Upper lobe of left lung (tissue), 6 donors: Measurements from ENCODE around the gene LRRN2. TPM values are rescaled to one million over a fixed set of nuclear protein-coding genes. Genes with fewer than 3 reads are reported as not detected.

ENCODE experiments used
- ATAC-seq, 2 donors: fragments of 200-7000 bp; cut with Tn5 transposase; one replicate each; pipeline ENCODE4 v1.9.1; 2022; ENCODE audit warnings: mild to moderate bottlenecking in 2 of 2, moderate library complexity in 2 of 2; ENCODE audit not compliant: low FRiP score in 2 of 2
- DNase-seq, 2 donors: peaks; one replicate each; pipeline ENCODE4 v3.0.0-alpha.2; 2019 to 2020
- H3K27ac ChIP-seq, 4 donors: fragments of 200-600 bp; sonication (generic); one replicate each; pipeline ENCODE4 v1.5.1; 2016 to 2019
- H3K27me3 ChIP-seq, 4 donors: fragments of 200-600 bp; sonication (generic); one replicate each; pipeline ENCODE4 v1.5.1; 2017 to 2019
- H3K36me3 ChIP-seq, 4 donors: fragments of 200-600 bp; sonication (generic); one replicate each; pipeline ENCODE4 v1.5.1; 2016 to 2019
- H3K4me1 ChIP-seq, 4 donors: fragments of 200-600 bp; sonication (generic); one replicate each; pipeline ENCODE4 v1.5.1; 2018 to 2019
- H3K4me3 ChIP-seq, 4 donors: fragments of 200-600 bp; sonication (generic); one replicate each; pipeline ENCODE4 v1.5.1; 2017 to 2019; ENCODE audit warnings: mild to moderate bottlenecking in 2 of 4, moderate library complexity in 1 of 4
- H3K9me3 ChIP-seq, 4 donors: fragments of 200-600 bp; sonication (generic); one replicate each; pipeline ENCODE4 v1.5.1; 2018 to 2019
- EP300 ChIP-seq, 4 donors: sonication (generic); formaldehyde crosslinking; IDR thresholded peaks; one replicate each; pipeline ENCODE4 v1.5.1; 2017; ENCODE audit warnings: antibody characterized with exemption in 4 of 4, control low read depth in 2 of 4
- POLR2A ChIP-seq, 4 donors: fragments of 450-650 bp; IDR thresholded peaks; one replicate each; pipeline ENCODE4 v1.5.1; 2016 to 2017; ENCODE audit warnings: antibody characterized with exemption in 4 of 4, mild to moderate bottlenecking in 2 of 4
- POLR2AphosphoS5 ChIP-seq, 2 donors: sonication (generic); formaldehyde crosslinking; IDR thresholded peaks; one replicate each; pipeline ENCODE4 v1.5.1; 2017; ENCODE audit warnings: antibody characterized with exemption in 2 of 2
- WGBS, 2 donors: methylation state at CpG; one replicate each; pipeline ENCODE4 v1.1.5; 2017 to 2018; 5-methylcytosine and 5-hydroxymethylcytosine counted together
- total RNA-seq, 6 donors: library from RNA; depleted of rRNA in 4 of 6; stranded (reverse); fragments of >200 nt in 4 of 6; gene quantifications; one replicate each; pipeline versions ENCODE4 v1.1.0 to v1.2.1, GENCODE V29; 2016 to 2021
- TF ChIP-seq, protein P1 (sequence below), 6 experiments: fragments of 450-650 bp in 4 of 6; fragments of 200-600 bp in 2 of 6; sonication (generic) in 2 of 6; IDR thresholded peaks; one replicate each; pipeline ENCODE4 v1.5.1; 2016 to 2019; ENCODE audit warnings: antibody characterized with exemption in 6 of 6
- donor health status: DM: no; HTN: no; CAD: no; lungs with moderate emphysema.
- donor health status: DM: no; HTN: yes; CAD: no; lungs with severe emphysema.

LRRN2 gene
- total RNA-seq, 6 donors from 2014 or later: 0.61 to 4.2 (median 2.6) TPM; not detected in 1

DNA sequence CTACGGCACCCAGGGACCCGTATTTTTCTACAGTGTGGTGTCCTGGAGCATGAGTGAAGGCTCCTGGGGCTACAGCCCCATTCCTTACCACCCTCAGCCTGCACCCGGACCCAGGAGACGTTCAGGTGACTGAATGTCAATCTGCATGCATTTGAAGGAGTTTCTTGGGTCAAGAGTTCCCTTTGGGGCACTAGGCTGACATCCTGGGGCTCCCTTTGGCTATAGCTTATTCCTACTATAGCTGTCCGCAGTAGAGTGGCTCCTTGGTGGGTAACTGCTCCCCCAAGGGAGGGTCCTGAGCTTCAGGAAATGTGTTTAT lies 19.9 kb upstream of the LRRN2 start:
- H3K4me1 ChIP-seq: no peaks in the 10 kb centered on the region
- TF ChIP-seq POLR2A (IDR thresholded peaks at IDR 0.05) (no peak), EP300 (IDR thresholded peaks at IDR 0.05) (no peak), POLR2AphosphoS5 (IDR thresholded peaks at IDR 0.05) (no peak)
- TF ChIP-seq, protein P1, sequence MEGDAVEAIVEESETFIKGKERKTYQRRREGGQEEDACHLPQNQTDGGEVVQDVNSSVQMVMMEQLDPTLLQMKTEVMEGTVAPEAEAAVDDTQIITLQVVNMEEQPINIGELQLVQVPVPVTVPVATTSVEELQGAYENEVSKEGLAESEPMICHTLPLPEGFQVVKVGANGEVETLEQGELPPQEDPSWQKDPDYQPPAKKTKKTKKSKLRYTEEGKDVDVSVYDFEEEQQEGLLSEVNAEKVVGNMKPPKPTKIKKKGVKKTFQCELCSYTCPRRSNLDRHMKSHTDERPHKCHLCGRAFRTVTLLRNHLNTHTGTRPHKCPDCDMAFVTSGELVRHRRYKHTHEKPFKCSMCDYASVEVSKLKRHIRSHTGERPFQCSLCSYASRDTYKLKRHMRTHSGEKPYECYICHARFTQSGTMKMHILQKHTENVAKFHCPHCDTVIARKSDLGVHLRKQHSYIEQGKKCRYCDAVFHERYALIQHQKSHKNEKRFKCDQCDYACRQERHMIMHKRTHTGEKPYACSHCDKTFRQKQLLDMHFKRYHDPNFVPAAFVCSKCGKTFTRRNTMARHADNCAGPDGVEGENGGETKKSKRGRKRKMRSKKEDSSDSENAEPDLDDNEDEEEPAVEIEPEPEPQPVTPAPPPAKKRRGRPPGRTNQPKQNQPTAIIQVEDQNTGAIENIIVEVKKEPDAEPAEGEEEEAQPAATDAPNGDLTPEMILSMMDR (IDR thresholded peaks at IDR 0.05): no peak
- ATAC-seq (no peak), DNase-seq (no peak)
- H3K27me3 ChIP-seq: no peaks in the 10 kb centered on the region
- WGBS, 2 donors: 78 to 85% methylated on average over 5 of the region's 5 CpGs
- no peaks in the 10 kb centered on the region for H3K36me3 ChIP-seq
- no peaks in the 10 kb centered on the region for H3K9me3 ChIP-seq
- no peak overlapping the region for H3K4me3 ChIP-seq
- H3K27ac ChIP-seq: no peak overlapping the region

DNA sequence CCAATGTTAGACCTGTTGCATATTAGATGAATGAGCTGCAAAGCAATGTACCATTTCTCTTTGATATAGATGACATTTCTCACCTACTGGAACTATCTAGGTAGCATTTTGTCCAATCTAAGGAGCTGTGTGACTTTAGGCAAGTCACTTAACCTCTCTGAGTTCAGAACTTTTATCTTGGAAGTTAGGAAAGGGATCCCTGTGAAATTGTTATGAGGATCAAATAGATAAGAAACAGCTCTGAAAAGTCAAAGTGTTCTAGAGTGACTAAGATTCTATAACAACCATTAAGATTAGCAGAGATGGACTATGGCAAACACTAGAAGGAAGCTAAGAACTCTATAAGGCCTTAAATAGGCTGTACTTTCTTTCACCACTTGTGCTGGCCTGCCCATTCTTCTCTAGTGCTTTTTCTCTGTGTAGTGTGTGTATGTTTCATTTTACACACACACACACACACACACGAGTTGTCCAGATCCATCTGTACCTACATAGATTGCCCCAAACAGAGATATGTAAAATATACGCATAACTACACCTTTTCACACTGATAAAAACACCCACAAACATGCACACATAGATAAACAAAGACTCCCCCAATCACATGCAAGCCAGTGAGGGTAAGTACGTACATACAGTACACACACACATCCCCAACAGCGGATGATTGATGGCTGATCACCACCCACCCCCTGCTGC lies 19.4 kb upstream of the LRRN2 start:
- no peak for TF ChIP-seq POLR2AphosphoS5 (IDR thresholded peaks at IDR 0.05)
- H3K9me3 ChIP-seq: no peaks in the 10 kb centered on the region
- H3K27me3 ChIP-seq: no peaks in the 10 kb centered on the region
- WGBS, 2 donors: 90 to 93% methylated on average over 4 of the region's 4 CpGs
- H3K27ac ChIP-seq: no peak overlapping the region
- H3K36me3 ChIP-seq: no peaks in the 10 kb centered on the region
- H3K4me3 ChIP-seq: no peak overlapping the region
- H3K4me1 ChIP-seq: no peaks in the 10 kb centered on the region
- DNase-seq (no peak), ATAC-seq (no peak)

DNA sequence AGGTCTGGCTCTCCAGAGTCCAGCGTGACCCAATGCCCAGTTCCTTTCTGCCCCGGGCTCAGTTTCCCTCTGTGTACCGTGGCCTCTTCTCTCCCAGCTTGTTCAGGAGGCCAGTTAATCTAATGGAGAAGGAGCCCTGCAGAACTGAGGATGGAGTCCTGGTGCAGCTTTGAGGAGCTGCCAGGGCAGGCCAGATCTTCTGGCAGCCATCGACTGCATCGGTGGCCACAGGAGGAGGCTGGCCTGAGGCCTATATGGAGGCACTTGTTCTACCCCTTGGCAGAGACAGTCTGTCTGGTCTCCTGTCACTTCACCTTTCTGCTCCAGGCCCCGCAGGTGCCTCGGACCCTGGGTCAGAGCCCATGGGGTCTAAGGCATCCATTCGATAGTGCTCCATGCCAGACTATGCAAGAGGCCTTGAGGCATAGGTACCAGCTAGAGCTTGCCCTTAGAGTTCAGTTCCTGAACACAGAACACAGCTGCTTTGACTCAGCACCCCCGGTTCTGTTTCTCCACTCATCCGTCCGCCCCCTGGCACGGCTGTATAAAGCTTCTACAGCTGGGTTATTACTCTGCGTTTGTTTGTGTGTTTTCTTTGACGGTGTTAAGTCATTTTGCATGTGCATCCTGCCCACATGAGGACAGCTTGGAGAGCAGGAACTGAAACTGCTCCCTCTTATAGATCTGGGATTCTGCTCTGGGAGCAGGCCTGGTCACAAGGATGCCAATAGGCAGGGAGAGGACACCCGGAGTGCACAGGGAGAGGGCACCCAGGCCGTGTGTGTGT lies 18.5 kb upstream of the LRRN2 start:
- whole genome bisulfite sequencing, 2 donors: 73 to 76% methylated on average over 15 to 16 of the region's 16 CpGs
- H3K9me3 ChIP-seq: no peaks in the 10 kb centered on the region
- no peaks in the 10 kb centered on the region for H3K36me3 ChIP-seq
- no peaks in the 10 kb centered on the region for H3K27me3 ChIP-seq
- no peak overlapping the region for H3K4me3 ChIP-seq
- no peak for ATAC-seq
- DNase-seq: no peak
- no peak for TF ChIP-seq POLR2A (IDR thresholded peaks at IDR 0.05)
- no peak for TF ChIP-seq POLR2AphosphoS5 (IDR thresholded peaks at IDR 0.05)
- TF ChIP-seq EP300 (IDR thresholded peaks at IDR 0.05): no peak
- TF ChIP-seq, protein P1 (IDR thresholded peaks at IDR 0.05): no peak
- H3K4me1 ChIP-seq: no peaks in the 10 kb centered on the region
- no peak overlapping the region for H3K27ac ChIP-seq

DNA sequence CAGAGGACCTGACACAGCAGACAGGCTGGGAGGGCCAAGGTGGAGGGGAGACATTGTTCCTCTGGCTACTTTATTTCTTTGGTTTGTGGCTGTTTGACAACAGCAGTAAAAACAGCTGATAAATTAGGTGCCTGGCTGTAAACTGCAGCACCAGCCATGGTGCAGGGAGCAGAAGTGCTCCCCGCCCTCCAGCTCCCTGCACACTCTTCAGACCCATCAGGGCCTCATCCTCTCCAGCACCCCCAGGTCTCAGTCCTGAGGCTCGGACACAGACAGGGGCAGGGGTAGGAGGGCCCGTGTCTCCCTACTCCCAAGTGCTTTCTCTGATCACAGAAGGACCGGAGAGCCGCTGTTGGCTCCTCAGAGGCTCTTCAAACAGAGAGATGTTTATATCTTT lies 17.7 kb upstream of the LRRN2 start:
- Histone ChIP-seq H3K27me3 (no peaks in the 10 kb centered on the region), H3K4me1 (no peaks in the 10 kb centered on the region), H3K27ac (no peak overlapping the region), H3K4me3 (no peak overlapping the region), H3K9me3 (no peaks in the 10 kb centered on the region), H3K36me3 (no peaks in the 10 kb centered on the region)
- 34 to 37% methylated on average over 3 to 5 of the region's 5 CpGs for WGBS, 2 donors
- no peak for TF ChIP-seq POLR2AphosphoS5 (IDR thresholded peaks at IDR 0.05)
- TF ChIP-seq EP300 (IDR thresholded peaks at IDR 0.05): no peak
- ATAC-seq (no peak), DNase-seq (no peak)

DNA sequence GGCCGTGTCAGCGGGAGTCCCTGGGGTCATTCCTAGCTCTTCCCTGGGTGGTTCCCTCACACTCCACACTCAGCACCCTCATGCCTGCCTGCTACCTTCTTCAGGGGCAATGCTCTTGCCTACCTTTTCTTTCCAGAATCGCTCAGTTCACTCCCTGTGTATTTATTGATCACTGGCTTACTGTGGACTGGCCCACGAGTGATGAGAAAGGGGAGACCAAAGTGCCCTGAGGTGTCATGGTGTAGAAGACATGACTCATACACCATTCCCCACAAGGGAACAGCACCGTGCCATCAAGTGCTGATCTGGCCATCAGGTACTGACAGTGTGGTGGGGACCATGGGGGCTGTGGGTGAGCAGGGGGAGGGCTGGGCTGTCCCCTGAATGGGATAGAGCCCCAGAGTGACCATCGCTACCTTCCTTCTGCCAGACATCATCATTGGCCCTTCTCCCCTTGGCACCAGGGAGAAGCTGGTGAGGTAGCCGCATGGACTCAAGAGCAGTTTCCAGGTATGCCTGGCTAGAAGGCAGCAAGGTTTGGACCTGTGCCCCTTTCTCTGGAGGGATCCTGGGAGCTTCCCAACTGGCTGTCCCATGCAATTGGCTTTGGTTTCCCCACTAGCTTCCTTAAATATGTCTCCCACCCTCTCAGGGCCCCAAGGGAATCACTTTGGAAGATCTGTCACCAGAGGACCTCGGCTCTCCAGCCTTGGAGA lies 17.2 kb upstream of the LRRN2 start:
- Histone ChIP-seq H3K36me3 (no peaks in the 10 kb centered on the region), H3K4me1 (no peaks in the 10 kb centered on the region), H3K27me3 (no peaks in the 10 kb centered on the region), H3K27ac (no peak overlapping the region), H3K4me3 (no peak overlapping the region), H3K9me3 (no peaks in the 10 kb centered on the region)
- DNase-seq (no peak), ATAC-seq (no peak)
- TF ChIP-seq, protein P1 (IDR thresholded peaks at IDR 0.05): no peak
- TF ChIP-seq EP300 (IDR thresholded peaks at IDR 0.05) (no peak), POLR2AphosphoS5 (IDR thresholded peaks at IDR 0.05) (no peak), POLR2A (IDR thresholded peaks at IDR 0.05) (no peak)
- 62 to 67% methylated on average over 8 of the region's 8 CpGs for WGBS, 2 donors
